HG02885 (cell line): ENCODE data around the gene DDC.
"Not testable (repeated sequence)": the region's sequence is repeated elsewhere in the genome, so short reads cannot be mapped to it uniquely, and the experiment has no call there.

Experiments
- ATAC-seq: cut with Tn5 transposase; IDR thresholded peaks from one replicate; pipeline ENCODE4 v1.9.1; 2021; ENCODE audit warnings: mild to moderate bottlenecking; ENCODE audit not compliant: unreplicated experiment, poor library complexity

The DDC gene

DNA sequence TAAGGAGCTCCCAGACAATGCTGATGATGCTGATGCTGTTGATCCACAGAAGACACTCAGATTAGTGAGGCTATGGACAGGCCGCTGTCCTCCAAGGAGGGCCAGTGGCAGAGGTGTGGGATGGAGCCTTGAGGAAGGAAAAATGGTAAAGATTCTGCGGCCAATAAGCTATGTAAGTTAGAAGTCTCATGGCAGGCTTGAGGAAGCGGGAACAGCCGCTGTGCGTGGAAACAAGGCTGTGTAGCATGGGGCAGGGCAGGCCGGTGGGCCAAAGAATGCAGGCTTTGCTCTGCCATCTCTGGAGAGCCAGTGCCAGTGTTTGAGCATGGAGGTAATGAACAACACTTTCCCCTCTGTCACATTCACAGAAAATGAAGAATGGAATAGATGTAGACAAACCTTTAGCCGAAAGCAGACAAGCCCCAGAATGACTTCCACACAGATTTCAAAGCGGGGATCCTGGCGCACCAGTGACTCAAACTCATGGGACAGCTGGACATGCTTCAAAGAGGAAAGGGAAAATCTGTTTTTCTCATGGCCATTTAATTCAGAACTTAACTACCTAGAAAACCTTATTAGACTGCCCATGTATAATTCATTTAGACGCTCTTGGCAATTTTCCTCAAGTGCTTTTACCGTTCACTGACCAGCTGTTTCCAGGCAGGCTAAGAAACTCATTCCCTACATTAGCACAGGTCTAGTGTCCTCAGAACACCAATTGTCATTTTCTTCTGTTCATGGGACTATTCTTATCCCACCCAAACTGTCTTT lies 98.2 kb downstream of the DDC start:
- no peak for ATAC-seq

DNA sequence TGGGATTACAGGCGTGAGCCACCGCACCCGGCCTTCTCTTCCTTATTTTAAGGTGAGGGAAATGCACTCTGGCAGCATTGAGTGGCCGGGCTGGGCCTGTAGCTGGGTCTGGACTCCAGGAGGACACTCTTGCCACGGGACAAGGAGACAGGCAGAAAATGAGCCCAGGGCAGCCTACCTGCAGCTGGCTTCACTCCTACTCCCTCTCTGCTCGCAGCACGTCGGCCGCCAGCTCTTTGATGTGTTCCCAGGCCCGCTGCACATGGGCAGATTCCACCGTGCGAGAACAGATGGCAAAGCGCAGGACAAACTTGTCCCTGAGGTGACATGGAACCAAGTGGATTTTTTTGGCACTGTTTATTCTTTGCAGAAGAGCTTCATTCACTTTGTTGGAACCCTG lies 102.2 kb downstream of the DDC start:
- ATAC-seq, result no peak

DNA sequence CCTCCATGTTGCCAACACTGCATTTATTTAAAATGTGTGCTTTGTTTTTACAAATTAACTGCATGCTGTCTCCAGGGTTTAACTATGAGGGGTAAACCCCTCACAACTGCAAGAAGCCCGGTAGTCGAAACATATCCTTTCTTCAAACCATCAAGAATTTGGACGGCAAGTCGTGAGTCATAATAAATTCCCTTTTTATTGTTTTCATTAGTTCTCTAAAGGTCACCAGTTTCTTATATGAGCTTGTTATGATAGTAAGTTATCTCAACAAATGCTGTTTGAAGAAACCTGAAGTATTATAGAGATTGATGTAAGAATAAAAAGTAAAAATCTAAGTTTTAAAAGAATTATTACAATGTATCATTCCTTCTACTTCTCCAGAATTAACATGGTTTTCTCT lies 102.8 kb downstream of the DDC start:
- ATAC-seq, result no peak

DNA sequence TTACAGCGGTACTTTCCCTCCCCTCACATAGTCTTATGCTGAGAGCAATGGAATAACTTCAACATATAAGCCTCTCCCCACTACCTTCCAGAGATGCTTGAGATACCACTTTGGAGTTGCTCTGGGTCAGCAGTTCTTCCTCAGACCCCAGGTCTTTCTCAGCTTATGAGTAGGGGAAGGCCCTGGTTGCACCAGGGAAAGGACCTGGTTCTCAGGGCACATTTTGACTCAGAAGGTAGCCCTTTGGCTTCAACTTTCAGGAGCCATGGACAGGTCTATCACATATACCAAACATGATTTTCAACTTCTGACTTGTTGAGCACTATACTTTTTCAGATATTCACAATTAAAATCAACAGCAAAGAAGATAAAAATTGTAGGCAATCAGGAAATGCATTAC lies 103.5 kb downstream of the DDC start:
- ATAC-seq, result no peak

DNA sequence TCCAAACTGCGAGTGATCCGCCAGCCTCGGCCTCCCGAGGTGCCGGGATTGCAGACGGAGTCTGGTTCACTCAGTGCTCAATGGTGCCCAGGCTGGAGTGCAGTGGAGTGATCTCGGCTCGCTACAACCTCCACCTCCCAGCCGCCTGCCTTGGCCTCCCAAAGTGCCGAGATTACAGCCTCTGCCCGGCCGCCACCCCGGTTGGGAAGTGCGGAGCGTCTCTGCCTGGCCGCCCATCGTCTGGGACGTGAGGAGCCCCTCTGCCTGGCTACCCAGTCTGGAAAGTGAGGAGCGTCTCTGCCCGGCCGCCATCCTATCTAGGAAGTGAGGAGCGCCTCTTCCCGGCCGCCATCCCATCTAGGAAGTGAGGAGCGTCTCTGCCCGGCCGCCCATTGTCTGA lies 106.0 kb downstream of the DDC start:
- not testable (repeated sequence) for ATAC-seq

DNA sequence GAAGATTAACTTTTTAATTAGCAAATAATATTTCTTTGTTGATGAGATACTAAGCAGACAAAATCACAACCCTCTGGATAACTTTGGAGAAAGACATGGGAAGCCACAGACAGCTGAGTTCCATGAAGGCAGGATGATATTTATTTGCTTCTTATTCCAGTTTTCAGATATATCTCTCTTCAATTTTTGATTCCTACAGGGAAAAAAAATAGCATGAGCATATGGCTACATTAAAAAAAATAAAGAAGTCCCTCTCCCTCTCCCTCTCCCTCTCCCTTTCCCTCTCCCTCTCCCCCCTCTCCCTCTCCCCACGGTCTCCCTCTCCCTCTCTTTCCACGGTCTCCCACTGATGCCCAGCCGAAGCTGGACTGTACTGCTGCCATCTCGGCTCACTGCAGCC lies 106.6 kb downstream of the DDC start:
- ATAC-seq, result not testable (repeated sequence)

DNA sequence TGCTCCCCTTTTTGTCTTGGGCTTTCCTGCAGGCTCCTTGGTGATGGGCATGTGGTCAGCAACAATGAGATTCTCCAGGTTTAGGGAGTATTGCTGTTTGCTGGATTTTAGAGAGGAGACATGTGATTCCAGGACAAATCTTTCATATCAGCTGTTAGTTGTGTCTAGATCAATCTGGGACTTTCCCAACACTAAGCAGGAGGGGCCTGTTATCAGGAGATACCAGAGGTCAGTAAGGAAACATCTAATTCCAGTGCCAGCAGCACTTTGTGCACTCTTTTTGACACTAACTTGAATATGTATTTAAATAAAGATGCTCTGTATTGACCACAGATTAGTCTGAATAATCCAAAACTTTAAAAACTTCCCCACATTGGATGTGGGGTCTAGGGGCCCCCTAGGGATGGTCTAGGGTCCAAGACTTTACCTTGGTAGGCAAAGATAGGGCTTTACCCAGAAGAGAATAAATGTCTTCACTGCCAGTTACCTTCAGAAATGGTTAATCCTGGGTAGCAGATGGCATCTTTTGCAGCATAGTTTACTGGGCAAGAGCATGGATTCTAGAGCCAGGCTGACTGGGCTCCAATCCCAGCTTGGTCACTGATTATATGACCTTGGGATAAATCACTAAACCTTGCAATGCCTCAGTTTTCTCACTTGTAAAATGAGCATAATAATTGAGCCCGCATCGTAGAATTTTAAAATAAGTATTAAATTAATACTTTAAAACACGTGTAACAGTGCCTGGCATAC lies 108.7 kb downstream of the DDC start:
- no peak for ATAC-seq

DNA sequence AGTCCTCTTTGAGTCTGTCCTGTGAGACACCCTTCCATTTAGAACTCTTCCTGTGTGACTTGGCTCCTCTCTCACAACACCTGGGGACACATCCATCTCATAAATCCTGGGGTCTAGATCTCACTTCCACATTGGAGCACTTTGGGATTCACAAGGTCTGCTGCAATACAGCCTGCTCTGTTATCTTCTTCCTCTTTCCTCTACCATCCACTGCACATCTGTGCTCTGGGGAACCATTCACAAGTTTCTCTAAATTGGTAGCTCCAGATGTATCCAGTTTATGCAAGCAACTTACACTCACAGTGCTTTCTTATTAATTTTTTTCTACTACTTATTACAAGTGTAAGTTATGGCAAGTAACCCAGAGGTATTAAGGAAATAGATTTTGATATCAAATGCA lies 109.5 kb downstream of the DDC start:
- no peak for ATAC-seq

DNA sequence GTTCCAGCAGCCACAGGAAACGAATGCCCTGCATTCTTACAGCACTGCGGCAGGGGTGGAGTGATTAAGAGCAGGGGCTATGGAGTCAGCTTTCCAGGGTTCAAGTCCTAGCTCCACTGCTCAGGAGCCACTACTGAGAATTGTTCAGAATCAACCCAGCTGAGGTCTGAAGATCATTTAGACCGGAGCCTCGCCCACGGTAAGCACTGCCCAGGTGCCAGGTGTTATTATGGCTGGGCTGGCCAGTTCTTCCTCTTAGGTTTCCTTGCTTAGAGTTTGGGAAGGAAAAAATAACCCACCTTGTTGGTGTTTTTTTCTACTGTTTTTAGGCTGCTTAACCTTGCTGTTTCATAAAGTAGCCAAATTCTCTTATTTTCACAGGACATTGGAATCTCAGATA lies 110.2 kb downstream of the DDC start:
- no peak for ATAC-seq

DNA sequence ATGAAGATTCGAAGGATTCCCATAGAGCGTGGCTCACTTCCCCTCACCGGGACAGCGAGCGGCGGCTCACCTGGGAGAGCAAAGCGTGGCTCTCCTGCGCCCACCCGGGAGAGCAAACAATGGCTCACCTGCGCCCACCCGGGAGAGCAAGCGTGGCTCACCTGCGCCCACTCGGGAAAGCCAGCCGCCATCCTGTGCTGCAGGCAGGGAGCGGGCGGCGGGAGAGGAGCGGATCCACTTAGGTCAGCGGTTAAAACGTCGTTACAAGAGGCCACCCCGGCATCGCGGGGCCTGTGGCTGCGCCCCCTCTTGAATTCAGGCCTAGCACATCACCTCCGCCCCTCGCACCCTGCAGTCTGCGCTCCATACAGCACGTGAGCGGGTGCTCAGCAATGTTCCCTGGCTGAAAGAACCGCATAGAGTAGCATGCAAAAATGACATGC lies 114.6 kb downstream of the DDC start:
- peak; percentile 17 for ATAC-seq

DNA sequence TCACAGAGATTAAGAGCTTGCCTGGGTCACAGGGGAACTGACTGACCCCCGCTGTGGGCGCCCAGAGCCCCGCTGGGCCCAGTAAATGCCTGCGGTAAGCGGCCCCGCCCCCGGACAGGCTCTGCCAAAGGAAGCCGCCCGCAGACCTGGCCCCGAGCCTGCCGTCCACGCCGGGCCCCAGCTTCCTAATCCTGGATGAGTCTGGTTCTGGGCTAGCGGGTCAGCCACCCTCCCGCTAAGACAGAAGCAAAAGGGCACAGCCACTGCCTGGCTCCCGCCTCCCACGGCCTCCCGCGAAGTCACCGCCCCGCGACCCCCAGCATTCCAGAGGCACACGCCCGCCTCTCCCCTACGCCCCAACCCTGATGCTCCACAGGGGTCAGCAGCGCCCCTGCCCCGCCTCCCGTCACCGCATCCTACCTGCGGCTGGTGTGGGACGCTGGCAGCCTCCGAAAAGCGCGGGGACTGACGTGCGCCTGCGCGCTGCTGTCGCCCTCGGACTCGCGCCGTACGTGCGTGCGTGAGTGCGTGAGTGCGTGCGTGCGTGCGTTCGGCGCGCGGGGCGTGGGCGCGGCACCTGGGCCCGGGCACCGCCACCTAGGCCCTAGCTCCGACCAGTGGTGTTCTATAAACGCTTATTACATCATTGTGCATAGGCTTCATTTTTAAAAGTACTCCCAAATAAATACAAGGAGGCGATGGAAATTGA lies 115.2 kb downstream of the DDC start, which contains the start of gene FIGNL1:
TSS of gene FIGNL1 (minus strand) at position 470 of the 709 bp plus-strand sequence. CDS start 3,063 bp downstream, outside the sequence.
- peak; percentile 83 for ATAC-seq

DNA sequence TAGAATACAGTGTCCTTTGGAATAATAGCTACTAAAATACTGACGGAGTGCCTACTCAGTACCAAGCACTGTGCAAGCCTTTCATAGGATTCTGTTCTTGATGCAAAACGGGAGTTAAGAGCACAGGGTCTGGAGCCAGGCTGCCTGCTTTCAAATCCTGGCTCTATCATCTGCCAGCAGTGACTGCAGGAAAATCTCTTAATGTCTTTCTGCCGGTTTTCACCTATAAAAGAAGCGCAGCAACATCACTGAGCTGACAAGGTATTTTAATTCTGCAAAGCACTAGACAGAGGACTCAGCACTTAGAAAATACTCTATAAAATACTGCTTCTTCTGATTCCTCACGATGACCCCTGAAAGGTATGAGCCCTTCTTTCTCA lies 115.7 kb downstream of the DDC start:
- no peak for ATAC-seq

DNA sequence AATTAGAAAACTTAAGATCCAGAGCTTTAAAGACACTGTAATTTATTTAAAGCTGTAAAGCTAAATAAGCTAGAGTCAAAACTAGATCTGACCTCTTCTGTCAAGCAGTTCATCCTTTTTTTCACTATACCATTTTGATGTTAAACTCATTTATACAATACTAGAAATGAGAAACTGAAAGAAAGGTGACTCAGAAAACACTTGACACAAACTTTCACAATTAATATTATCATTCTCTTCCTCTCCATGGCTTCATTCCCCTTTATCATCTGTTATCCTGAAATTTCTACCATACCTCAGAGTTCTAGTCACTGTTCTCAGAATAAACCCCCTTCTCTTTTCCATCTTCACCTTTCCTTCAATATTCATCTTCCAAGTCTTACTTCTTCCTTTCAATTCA lies 116.4 kb downstream of the DDC start:
- peak; percentile 19 for ATAC-seq

DNA sequence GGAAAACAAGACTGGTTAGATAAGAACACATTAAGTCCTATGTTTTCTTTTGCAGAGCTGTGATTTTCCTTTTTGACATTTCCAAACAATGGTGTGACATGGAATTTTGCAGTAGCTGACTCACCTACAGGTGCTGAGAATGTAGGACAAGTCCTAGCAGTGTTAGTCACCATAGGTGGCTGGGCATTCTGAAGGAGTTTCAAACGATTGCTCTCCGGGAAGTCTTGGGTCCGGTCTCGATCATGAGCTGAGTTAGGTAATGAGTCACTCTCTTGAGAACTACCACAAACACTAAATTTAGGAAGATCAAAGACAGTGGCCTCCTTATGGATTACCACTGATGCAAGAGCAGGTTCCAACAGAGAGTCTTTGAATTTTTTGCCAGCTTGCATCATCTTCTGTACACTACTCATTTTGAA lies 118.7 kb downstream of the DDC start:
- ATAC-seq, result peak; percentile 47

DNA sequence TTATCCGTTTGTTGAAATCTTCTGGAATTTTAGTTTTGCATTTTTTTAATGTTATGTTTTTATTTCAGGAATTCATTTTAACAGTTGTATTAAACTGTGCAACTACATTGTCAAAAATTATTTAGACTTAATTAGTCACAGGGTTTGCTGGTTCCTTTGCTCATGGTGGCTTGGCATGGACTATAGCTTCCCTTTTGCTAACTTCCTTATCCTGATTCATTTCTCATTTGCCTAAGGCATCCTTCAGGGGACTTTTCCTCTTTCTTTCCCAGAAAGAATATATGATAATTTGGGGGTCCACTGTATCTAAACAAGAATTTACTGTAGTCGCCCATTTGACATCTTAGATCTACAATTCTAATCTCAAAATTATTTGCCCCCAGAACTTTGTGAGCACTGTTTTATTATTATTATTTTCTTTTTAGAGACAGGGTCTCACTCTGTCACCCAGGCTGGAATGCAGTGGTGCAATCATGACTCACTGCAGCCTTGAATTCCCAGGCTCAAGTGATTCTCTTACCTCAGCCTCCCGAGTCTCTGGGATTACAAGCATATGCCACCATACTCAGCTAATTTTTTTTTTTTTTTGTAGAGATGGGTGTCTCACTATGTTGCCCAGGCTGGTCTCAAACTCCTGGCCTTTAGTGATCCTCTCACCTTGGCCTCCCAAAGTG lies 128.9 kb downstream of the DDC start:
- no peak for ATAC-seq

DNA sequence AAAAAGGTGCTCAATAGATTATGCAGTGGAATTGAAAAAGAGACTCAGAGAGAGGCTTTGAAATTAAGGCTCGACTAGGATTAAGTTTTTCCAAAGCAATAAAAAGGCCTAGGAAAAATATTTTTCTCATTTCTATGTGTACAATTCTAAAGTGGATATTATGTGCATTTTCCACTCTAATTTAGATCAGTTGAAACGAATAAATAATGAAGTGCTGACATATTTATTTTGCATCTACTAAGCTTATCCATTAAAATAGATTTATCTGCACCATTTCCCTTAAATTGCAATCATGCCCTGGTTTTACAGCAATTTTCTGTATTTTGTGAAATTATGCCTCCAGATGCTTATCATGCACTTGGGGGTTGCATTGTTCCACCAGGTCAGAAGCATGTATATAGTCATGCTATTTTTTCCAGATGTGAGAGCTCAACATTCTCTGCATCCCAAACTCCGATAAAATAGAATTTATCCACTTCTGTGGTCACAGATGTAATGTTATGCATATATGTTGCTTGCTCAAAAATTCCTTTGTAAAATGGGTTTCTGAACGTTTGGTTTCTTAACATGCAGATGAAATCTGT lies 133.4 kb downstream of the DDC start:
- ATAC-seq, result no peak

DNA sequence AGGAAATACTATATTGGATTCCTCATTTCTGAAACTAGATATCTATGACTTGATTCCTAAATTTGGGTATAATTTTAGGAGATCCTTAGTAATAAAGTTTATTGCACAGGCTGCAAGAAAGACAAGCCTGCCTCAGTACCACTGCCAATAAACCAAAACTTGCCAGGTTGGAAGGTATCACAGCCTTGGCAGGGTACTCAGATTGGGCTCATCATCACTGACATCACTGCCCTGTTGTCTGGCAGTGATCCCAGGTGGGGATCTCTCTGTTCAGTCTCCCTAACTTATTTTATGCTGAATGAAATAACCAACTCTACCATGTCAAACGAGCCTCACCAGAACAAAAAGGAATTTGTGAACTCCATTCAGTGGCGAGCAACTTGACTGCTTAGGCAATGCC lies 133.9 kb downstream of the DDC start:
- ATAC-seq, result no peak

DNA sequence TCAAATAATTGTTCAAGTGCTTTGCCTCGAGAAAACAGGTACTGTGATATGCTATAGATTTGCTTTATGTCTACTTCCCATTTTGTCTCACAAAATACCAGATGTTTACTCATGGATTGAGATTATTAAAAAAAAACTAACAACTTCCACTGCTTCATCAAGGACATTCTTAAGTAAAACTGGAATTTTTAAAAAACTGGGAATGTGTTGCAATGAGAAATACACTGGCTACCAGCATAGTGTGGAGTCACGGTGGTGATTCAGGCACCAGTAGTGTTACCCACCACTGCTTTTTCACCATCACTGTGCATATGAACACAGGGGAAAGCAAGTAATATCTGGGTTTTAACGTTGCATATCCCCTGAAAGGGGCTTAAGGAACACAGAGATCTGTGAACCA lies 136.3 kb downstream of the DDC start:
- ATAC-seq, result no peak

DNA sequence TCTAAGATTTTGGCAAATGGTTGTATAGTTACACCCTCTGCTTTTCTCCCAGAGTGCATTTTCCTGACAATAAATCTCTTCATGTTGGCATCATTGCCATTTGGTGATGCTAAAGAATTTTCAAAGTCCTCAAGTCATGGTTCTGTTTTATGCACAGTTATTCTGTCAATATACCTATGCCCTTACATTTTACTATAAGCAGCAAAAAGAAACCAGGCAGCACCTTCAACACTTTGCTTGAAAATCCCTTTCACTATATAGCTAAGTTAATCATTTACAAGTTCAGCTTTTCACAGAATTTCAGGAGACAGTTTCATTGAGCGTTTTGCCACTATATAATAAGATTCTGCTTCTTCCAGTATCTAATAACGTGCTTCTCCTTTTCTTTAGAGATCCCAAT lies 137.7 kb downstream of the DDC start:
- ATAC-seq, result no peak
